HCT116 (cell line): Measurements from ENCODE around the gene TSPOAP1. TPM values are rescaled to one million over a fixed set of nuclear protein-coding genes. Genes with fewer than 3 reads are reported as not detected.

Experiments
- ATAC-seq: fragments of 200-7000 bp; cut with Tn5 transposase; 2 replicates; pipeline ENCODE4 v1.9.1; 2020; ENCODE audit warnings: mild to moderate bottlenecking, moderate library complexity
- BruUV-seq: library from RNA; stranded (reverse); fragments of 400-500 nt; replicated peaks from 2 replicates; lab custom pipeline; 2021; lab: Mats Ljungman, UMichigan
- CTCF ChIA-PET: fragments of 300-600 bp; sonication (Branson Sonifier 250); formaldehyde crosslinking; loops from one replicate; lab custom pipeline; 2021; ENCODE audit warnings: antibody characterized with exemption; lab: Charles Lee
- POLR2A ChIA-PET: fragments of 300-600, 350-600 bp; sonication (Branson Sonifier 250); formaldehyde crosslinking; loops from one replicate; lab custom pipeline; 2021; ENCODE audit warnings: antibody characterized with exemption; lab: Charles Lee
- RAD21 ChIA-PET, 2 experiments: fragments of 300-600 bp; sonication (Branson Sonifier 250); formaldehyde crosslinking; loops; one replicate each; lab custom pipeline; 2023; ENCODE audit warnings: low total read pairs in 2 of 2; ENCODE audit not compliant: uncharacterized antibody in 2 of 2, unreplicated experiment in 2 of 2, low non-redundant PET in 1 of 2; lab: Charles Lee
- DNase-seq: peaks from one replicate; pipeline ENCODE4 v3.0.0-alpha.2; 2010; ENCODE audit warnings: low read depth, low spot score
- H2AFZ ChIP-seq: fragments of 200-600 bp; shearing (Covaris generic), sonication (generic); 2 replicates; pipeline ENCODE4 v1.6.1; 2017; ENCODE audit warnings: low read depth, mixed run types, mixed read lengths, antibody characterized with exemption, low read length; ENCODE audit not compliant: poor library complexity, severe bottlenecking
- H3K27ac ChIP-seq: 2 replicates; pipeline ENCODE4 v1.5.1; 2012; ENCODE audit warnings: low read depth, low read length
- H3K27me3 ChIP-seq: fragments of 200-600 bp; sonication (generic); 2 replicates; pipeline ENCODE4 v1.6.1; 2016; ENCODE audit warnings: mixed run types, low read length, mixed read lengths; ENCODE audit not compliant: insufficient read depth
- H3K36me3 ChIP-seq, 2 experiments: fragments of 200-500 bp in 1 of 2; fragments of 200-600 bp in 1 of 2; sonication (Bioruptor generic) in 1 of 2; sonication (generic) in 1 of 2; 2 replicates each; pipeline versions ENCODE4 v1.5.1 to v1.6.1; 2014 to 2016; ENCODE audit warnings: low read length in 2 of 2, inconsistent platforms in 1 of 2, mixed read lengths in 1 of 2, mixed run types in 1 of 2; ENCODE audit not compliant: insufficient read depth in 2 of 2, control insufficient read depth in 1 of 2
- H3K4me1 ChIP-seq, 2 experiments: fragments of 200-600 bp in 1 of 2; sonication (generic) in 1 of 2; 2 replicates each; pipeline versions ENCODE4 v1.5.1 to v1.6.1; 2012 to 2017; ENCODE audit warnings: low read length in 2 of 2, inconsistent platforms in 1 of 2, mild to moderate bottlenecking in 1 of 2, mixed read lengths in 1 of 2, mixed run types in 1 of 2, moderate library complexity in 1 of 2; ENCODE audit not compliant: insufficient read depth in 2 of 2, control insufficient read depth in 1 of 2
- H3K4me2 ChIP-seq: fragments of 200-600 bp; sonication (generic); 2 replicates; pipeline ENCODE4 v1.6.1; 2017; ENCODE audit warnings: mixed run types, low read length, mixed read lengths
- H3K4me3 ChIP-seq, 2 experiments: fragments of 200-600 bp in 1 of 2; sonication (generic) in 1 of 2; replicated peaks in 1 of 2; 2 replicates each; pipeline ENCODE4 v1.5.1; 2011 to 2016; ENCODE audit warnings: low read length in 2 of 2, control low read depth in 1 of 2, low read depth in 1 of 2, mild to moderate bottlenecking in 1 of 2, mixed read lengths in 1 of 2, mixed run types in 1 of 2
- H3K79me2 ChIP-seq: fragments of 200-600 bp; sonication (generic); 2 replicates; pipeline ENCODE4 v1.6.1; 2017; ENCODE audit warnings: mild to moderate bottlenecking, mixed run types, low read length, moderate library complexity, mixed read lengths; ENCODE audit not compliant: insufficient read depth
- H3K9ac ChIP-seq: fragments of 200-600 bp; sonication (generic); 2 replicates; pipeline ENCODE4 v1.6.1; 2016; ENCODE audit warnings: low read length, mixed read lengths
- H3K9me2 ChIP-seq: fragments of 200-600 bp; sonication (generic), shearing (Covaris generic); 2 replicates; pipeline ENCODE4 v1.6.1; 2017; ENCODE audit warnings: mixed run types, mild to moderate bottlenecking, moderate library complexity; ENCODE audit not compliant: insufficient read depth
- H3K9me3 ChIP-seq, 2 experiments: fragments of 200-500 bp in 1 of 2; fragments of 200-600 bp in 1 of 2; sonication (Bioruptor generic) in 1 of 2; sonication (generic) in 1 of 2; 2 replicates each; pipeline ENCODE4 v1.6.1; 2014 to 2017; ENCODE audit warnings: low read length in 2 of 2, mixed read lengths in 2 of 2, inconsistent platforms in 1 of 2, low read depth in 1 of 2, mild to moderate bottlenecking in 1 of 2, mixed run types in 1 of 2, moderate library complexity in 1 of 2; ENCODE audit not compliant: control insufficient read depth in 1 of 2, insufficient read depth in 1 of 2
- H4K20me1 ChIP-seq: fragments of 200-600 bp; sonication (generic), shearing (Covaris generic); 2 replicates; pipeline ENCODE4 v1.6.1; 2017; ENCODE audit warnings: mixed run types, mild to moderate bottlenecking, moderate library complexity; ENCODE audit not compliant: insufficient read depth
- CBX3 ChIP-seq: IDR thresholded peaks from 2 replicates; pipeline ENCODE4 v1.6.1; 2012; ENCODE audit warnings: low read depth
- CEBPB ChIP-seq: IDR thresholded peaks from 2 replicates; pipeline ENCODE4 v1.6.1; 2012; ENCODE audit warnings: low read depth
- EGR1 ChIP-seq: IDR thresholded peaks from 2 replicates; pipeline ENCODE4 v1.6.1; 2012; ENCODE audit warnings: low read depth
- ELF1 ChIP-seq: IDR thresholded peaks from 2 replicates; pipeline ENCODE4 v1.6.1; 2012; ENCODE audit warnings: low read depth, borderline replicate concordance
- EZH2 ChIP-seq: fragments of 200-600 bp; sonication (generic); IDR thresholded peaks from 2 replicates; pipeline ENCODE4 v1.6.1; 2017; ENCODE audit warnings: antibody characterized with exemption, mixed run types
- EZH2phosphoT487 ChIP-seq: fragments of 200-600 bp; IDR thresholded peaks from 2 replicates; pipeline ENCODE4 v1.6.1; 2018; ENCODE audit warnings: antibody characterized with exemption, borderline replicate concordance
- FOSL1 ChIP-seq: IDR thresholded peaks from 2 replicates; pipeline ENCODE4 v1.6.1; 2012; ENCODE audit warnings: low read depth
- POLR2A ChIP-seq: IDR thresholded peaks from 2 replicates; pipeline ENCODE4 v1.7.0; 2011; ENCODE audit warnings: borderline replicate concordance; ENCODE audit not compliant: insufficient read depth, insufficient read length; ENCODE audit errors: extremely low read depth
- POLR2AphosphoS5 ChIP-seq: IDR thresholded peaks from 2 replicates; pipeline ENCODE4 v1.6.1; 2011; ENCODE audit warnings: mild to moderate bottlenecking, low read depth, low read length, moderate library complexity
- RAD21 ChIP-seq: IDR thresholded peaks from 2 replicates; pipeline ENCODE4 v1.6.1; 2012; ENCODE audit warnings: low read depth, mild to moderate bottlenecking
- SP1 ChIP-seq: IDR thresholded peaks from 2 replicates; pipeline ENCODE4 v1.6.1; 2012; ENCODE audit warnings: low read depth
- SRF ChIP-seq: IDR thresholded peaks from 2 replicates; pipeline ENCODE4 v1.6.1; 2012; ENCODE audit warnings: low read depth
- YY1 ChIP-seq: IDR thresholded peaks from 2 replicates; pipeline ENCODE4 v1.6.1; 2011; ENCODE audit warnings: low read length, low read depth, moderate library complexity, mild to moderate bottlenecking; ENCODE audit not compliant: insufficient replicate concordance; ENCODE audit errors: extremely low read depth
- ZFX ChIP-seq: fragments of 450-650 bp; IDR thresholded peaks from 2 replicates; pipeline ENCODE4 v1.6.1; 2017
- ZNF274 ChIP-seq: fragments of 200-500 bp; sonication (Bioruptor generic); IDR thresholded peaks from 2 replicates; pipeline ENCODE4 v1.6.1; 2014; ENCODE audit warnings: mild to moderate bottlenecking, low read depth, low read length, inconsistent platforms
- intact Hi-C: fragments of 100-400 bp; cut with micrococcal nuclease; formaldehyde crosslinking; loops from 2 replicates; pipeline ENCODE4 v1.10.0; 2022
- total RNA-seq: library from RNA; stranded (reverse); gene quantifications from one replicate; pipeline ENCODE4 v1.2.1, GENCODE V29; 2021; ENCODE audit not compliant: unreplicated experiment
- TF ChIP-seq, protein P1 (sequence below): IDR thresholded peaks from 2 replicates; pipeline ENCODE4 v1.6.1; 2012
- TF ChIP-seq, protein P2 (sequence below): IDR thresholded peaks from 2 replicates; pipeline ENCODE4 v1.6.1; 2011; ENCODE audit warnings: mild to moderate bottlenecking, low read length, moderate library complexity; ENCODE audit not compliant: insufficient replicate concordance; ENCODE audit errors: extremely low read depth
- TF ChIP-seq, protein P3 (sequence below): IDR thresholded peaks from 2 replicates; pipeline ENCODE4 v1.6.1; 2012; ENCODE audit warnings: low read depth
- TF ChIP-seq, protein P4 (sequence below), 3 experiments: fragments of 200-600 bp in 1 of 3; sonication (generic) in 1 of 3; IDR thresholded peaks in 2 of 3; conservative IDR thresholded peaks in 1 of 3; 2 replicates each; pipeline ENCODE4 v1.5.1; 2012 to 2017; ENCODE audit warnings: low read depth in 2 of 3, low read length in 2 of 3, antibody characterized with exemption in 1 of 3, borderline replicate concordance in 1 of 3, control low read depth in 1 of 3, mild to moderate bottlenecking in 1 of 3, mixed read lengths in 1 of 3, mixed run types in 1 of 3, moderate library complexity in 1 of 3; ENCODE audit not compliant: insufficient read depth in 1 of 3
- TF ChIP-seq, protein P5 (sequence below): IDR thresholded peaks from 2 replicates; pipeline ENCODE4 v1.6.1; 2012

TSPOAP1 gene
- total RNA-seq, 1 experiment from 2014 or later, result 0.27 TPM

DNA sequence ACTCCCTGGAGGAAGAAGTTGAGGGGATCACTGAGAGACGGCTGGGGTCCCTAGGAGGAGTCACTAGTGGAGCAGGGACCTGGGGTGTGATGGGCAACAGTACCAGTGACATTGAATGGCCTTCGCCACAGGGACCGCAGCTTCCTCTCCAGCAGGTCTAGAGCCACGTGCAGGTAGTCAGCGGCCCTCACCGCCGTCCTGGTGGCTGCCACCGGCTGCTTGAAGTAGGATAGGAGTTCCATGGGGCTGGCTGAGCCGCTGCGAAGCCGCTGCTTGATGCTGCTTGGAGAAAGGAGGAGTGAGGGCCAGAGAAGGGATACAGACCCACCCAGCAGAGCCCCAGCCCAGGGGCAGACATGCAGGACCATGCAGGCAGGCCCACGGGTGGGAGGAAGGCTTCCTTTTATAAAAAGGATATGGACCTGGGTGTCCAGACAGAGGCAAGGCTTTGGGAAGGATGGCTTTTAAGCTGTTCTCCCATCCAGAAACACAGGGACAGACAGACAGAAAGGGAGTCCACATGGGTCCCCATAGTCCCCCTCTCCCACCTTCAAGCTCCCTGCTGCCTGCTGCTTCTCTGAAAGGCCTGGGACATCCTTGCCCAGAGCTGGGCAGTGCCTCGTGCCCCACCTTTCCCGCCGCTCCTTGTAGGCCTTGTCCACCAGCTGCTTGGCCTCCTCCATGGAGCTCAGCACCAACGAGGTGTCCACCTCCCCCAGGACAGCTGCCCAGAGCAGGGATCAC lies 48.7 kb downstream of the TSPOAP1 start:
- intact Hi-C loops, result no loop called here
- no peak overlapping the region for H2AFZ ChIP-seq
- no peaks in the 10 kb centered on the region for H3K79me2 ChIP-seq
- BruUV-seq, result no TSS peak
- no peaks in the 10 kb centered on the region for H3K4me1 ChIP-seq
- H3K9me3 ChIP-seq, result no peaks in the 10 kb centered on the region
- no peaks in the 10 kb centered on the region for H4K20me1 ChIP-seq
- POLR2A ChIA-PET, result no interaction called here
- H3K27ac ChIP-seq, result no peak overlapping the region
- no peak overlapping the region for H3K4me2 ChIP-seq
- no peak overlapping the region for H3K9ac ChIP-seq
- no peak overlapping the region for H3K4me3 ChIP-seq
- TF ChIP-seq, protein P1, sequence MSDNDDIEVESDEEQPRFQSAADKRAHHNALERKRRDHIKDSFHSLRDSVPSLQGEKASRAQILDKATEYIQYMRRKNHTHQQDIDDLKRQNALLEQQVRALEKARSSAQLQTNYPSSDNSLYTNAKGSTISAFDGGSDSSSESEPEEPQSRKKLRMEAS, result no peak
- TF ChIP-seq EZH2, result no peak
- no peak for TF ChIP-seq CBX3
- TF ChIP-seq EGR1, result no peak
- no peak for TF ChIP-seq EZH2phosphoT487
- TF ChIP-seq SRF, result no peak
- TF ChIP-seq POLR2A, result no peak
- no peak for TF ChIP-seq ZFX
- TF ChIP-seq, protein P2, sequence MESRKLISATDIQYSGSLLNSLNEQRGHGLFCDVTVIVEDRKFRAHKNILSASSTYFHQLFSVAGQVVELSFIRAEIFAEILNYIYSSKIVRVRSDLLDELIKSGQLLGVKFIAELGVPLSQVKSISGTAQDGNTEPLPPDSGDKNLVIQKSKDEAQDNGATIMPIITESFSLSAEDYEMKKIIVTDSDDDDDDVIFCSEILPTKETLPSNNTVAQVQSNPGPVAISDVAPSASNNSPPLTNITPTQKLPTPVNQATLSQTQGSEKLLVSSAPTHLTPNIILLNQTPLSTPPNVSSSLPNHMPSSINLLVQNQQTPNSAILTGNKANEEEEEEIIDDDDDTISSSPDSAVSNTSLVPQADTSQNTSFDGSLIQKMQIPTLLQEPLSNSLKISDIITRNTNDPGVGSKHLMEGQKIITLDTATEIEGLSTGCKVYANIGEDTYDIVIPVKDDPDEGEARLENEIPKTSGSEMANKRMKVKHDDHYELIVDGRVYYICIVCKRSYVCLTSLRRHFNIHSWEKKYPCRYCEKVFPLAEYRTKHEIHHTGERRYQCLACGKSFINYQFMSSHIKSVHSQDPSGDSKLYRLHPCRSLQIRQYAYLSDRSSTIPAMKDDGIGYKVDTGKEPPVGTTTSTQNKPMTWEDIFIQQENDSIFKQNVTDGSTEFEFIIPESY, result no peak
- TF ChIP-seq ELF1, result no peak
- TF ChIP-seq SP1, result no peak
- TF ChIP-seq, protein P3, sequence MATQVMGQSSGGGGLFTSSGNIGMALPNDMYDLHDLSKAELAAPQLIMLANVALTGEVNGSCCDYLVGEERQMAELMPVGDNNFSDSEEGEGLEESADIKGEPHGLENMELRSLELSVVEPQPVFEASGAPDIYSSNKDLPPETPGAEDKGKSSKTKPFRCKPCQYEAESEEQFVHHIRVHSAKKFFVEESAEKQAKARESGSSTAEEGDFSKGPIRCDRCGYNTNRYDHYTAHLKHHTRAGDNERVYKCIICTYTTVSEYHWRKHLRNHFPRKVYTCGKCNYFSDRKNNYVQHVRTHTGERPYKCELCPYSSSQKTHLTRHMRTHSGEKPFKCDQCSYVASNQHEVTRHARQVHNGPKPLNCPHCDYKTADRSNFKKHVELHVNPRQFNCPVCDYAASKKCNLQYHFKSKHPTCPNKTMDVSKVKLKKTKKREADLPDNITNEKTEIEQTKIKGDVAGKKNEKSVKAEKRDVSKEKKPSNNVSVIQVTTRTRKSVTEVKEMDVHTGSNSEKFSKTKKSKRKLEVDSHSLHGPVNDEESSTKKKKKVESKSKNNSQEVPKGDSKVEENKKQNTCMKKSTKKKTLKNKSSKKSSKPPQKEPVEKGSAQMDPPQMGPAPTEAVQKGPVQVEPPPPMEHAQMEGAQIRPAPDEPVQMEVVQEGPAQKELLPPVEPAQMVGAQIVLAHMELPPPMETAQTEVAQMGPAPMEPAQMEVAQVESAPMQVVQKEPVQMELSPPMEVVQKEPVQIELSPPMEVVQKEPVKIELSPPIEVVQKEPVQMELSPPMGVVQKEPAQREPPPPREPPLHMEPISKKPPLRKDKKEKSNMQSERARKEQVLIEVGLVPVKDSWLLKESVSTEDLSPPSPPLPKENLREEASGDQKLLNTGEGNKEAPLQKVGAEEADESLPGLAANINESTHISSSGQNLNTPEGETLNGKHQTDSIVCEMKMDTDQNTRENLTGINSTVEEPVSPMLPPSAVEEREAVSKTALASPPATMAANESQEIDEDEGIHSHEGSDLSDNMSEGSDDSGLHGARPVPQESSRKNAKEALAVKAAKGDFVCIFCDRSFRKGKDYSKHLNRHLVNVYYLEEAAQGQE, result no peak
- no peak for TF ChIP-seq POLR2AphosphoS5
- TF ChIP-seq FOSL1, result no peak
- no peak for TF ChIP-seq YY1
- TF ChIP-seq CEBPB, result no peak
- no peak for TF ChIP-seq ZNF274
- TF ChIP-seq, protein P4, sequence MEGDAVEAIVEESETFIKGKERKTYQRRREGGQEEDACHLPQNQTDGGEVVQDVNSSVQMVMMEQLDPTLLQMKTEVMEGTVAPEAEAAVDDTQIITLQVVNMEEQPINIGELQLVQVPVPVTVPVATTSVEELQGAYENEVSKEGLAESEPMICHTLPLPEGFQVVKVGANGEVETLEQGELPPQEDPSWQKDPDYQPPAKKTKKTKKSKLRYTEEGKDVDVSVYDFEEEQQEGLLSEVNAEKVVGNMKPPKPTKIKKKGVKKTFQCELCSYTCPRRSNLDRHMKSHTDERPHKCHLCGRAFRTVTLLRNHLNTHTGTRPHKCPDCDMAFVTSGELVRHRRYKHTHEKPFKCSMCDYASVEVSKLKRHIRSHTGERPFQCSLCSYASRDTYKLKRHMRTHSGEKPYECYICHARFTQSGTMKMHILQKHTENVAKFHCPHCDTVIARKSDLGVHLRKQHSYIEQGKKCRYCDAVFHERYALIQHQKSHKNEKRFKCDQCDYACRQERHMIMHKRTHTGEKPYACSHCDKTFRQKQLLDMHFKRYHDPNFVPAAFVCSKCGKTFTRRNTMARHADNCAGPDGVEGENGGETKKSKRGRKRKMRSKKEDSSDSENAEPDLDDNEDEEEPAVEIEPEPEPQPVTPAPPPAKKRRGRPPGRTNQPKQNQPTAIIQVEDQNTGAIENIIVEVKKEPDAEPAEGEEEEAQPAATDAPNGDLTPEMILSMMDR (IDR thresholded peaks at IDR 0.05 in 2 of 3, conservative IDR thresholded peaks at IDR 0.05 in 1 of 3; ENCODE audit: borderline replicate concordance in 1 of 3, insufficient read depth in 1 of 3, low read depth in 2 of 3, low read length in 2 of 3), result no peak
- no peak for TF ChIP-seq RAD21
- TF ChIP-seq, protein P5, sequence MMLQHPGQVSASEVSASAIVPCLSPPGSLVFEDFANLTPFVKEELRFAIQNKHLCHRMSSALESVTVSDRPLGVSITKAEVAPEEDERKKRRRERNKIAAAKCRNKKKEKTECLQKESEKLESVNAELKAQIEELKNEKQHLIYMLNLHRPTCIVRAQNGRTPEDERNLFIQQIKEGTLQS, result no peak
- no peaks in the 10 kb centered on the region for H3K36me3 ChIP-seq
- DNase-seq, result no peak
- no peak for ATAC-seq
- no peaks in the 10 kb centered on the region for H3K9me2 ChIP-seq
- CTCF ChIA-PET, result interaction anchor here (0.9 to 1.8 kb wide), 2 partner anchors 37 to 168 kb away, joined by 3 to 6 read pairs; no protein-coding TSS in a partner anchor
- RAD21 ChIA-PET, result no interaction called here
- H3K27me3 ChIP-seq, result no peaks in the 10 kb centered on the region
